K562 treated with DMSO at 1 percent for 4 hours (cell line): Measurements from ENCODE around the gene SLC6A5. TPM values are rescaled to one million over a fixed set of nuclear protein-coding genes. Genes with fewer than 3 reads are reported as not detected.

Source experiments
- total RNA-seq: library from RNA; unstranded; fragments of 300-600 nt; gene quantifications from 2 replicates; pipeline ENCODE4 v1.2.3, GENCODE V29; 2022; ENCODE audit not compliant: insufficient read depth

Gene SLC6A5
- total RNA-seq = not detected in 2 replicates

GRCh38 chr11:20599221-20600019 lies at the start of gene SLC6A5:
TSS of gene SLC6A5 (plus strand) at chr11:20599608. CDS start at chr11:20599673, 65 bp downstream.

DNA sequence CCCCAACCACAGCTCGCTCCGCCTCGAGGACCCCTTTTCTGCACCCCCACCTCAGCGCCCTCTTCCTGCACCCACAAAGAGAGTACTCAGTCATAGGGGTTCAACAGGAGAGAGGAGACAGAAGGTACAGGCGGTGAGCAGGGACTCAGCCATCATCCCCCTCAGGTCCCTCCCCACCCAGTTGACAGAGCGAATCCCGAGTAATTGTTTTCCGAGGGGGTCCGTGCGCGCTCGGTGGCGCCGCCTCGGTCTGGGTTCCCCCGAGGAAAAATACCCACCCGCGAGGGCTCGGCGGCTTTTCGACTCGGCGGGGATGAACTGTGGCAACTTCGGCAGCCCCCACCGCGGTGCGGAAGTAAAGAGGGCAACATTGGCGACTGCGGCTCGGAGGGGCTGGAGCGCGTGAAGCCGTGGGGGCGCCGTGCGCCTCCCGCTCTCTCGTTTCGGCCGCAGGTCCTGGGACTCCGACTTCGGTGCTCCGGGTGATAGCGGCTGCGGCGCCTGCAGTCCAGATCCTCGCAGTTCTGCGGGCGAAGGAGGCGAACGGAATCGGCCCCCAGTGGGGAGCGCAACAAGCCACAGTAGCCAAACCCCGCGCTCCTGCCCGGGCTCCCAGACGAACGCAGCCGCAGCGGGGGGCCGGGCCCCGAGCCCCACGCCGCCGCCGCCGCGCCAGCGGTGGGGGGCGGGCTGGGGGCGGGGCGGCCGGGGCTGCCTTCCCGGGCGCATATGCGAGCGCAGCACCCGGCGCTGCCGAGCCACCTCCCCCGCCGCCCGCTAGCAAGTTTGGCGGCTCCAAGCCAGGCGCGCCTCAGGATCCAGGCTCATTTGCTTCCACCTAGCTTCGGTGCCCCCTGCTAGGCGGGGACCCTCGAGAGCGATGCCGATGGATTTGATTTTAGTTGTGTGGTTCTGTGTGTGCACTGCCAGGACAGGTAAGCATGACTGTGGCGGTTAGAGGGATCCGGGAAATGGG lies 69.7 kb downstream of the SLC6A5 start, which contains the start of gene NELL1:
Gene NELL1 (plus strand): TSS at position 743 of the 976 bp plus-strand sequence.

Other genes starting within 250 kb of the SLC6A5 start
- gene HTATIP2, start 235.9 kb upstream of the SLC6A5 start, total RNA-seq = 83.0 and 83.4 TPM in 2 replicates
- gene PRMT3, start 211.9 kb upstream of the SLC6A5 start, total RNA-seq = 13.3 and 16.8 TPM in 2 replicates
- not detected in 2 replicates for gene NELL1, start 70.0 kb downstream of the SLC6A5 start, total RNA-seq